NCI-H2171 (cell line): ENCODE results near the gene NCS1.

Experiments
- DNase-seq: peaks from one replicate; lab custom pipeline; 2025; lab: John Stamatoyannopoulos, UW

The NCS1 gene

DNA sequence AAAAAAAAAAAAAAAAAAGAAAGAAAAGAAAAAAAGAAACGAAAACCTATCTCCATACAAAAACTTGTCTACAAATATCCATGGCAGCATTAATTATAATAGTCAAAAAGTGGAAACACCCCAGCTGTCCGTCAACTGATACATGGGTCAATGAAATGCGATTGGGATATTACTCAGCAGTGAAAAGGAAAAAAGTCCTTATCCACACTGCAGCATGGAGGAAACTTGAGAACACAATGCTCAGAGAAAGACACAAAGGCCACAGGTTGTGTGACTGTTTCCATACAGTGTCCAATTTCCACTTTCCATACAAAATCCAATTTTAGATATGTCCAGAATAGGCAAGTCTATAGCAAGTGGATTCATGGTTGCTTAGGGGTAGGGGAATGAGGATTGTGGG, 24.3 kb upstream of the NCS1 start:
- no peak for DNase-seq

DNA sequence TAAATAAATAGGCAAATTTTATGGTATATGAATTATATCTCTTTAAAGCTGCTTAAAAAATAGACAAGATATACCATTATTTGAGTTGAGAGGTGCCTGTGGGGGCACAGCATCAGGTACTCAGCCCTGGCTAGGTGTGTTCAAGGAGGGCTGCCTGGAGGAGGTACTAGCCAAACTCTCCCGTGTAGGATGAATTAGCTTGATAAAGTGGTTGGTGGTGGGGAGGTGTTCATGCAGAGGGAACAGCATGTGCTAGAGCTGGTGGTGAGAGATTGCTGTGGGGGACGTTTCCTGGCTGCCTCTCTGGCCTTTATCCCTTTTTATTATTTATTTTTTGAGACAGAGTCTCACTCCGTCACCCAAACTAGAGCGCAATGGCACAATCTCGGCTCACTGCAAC, 23.2 kb upstream of the NCS1 start:
- no peak for DNase-seq

DNA sequence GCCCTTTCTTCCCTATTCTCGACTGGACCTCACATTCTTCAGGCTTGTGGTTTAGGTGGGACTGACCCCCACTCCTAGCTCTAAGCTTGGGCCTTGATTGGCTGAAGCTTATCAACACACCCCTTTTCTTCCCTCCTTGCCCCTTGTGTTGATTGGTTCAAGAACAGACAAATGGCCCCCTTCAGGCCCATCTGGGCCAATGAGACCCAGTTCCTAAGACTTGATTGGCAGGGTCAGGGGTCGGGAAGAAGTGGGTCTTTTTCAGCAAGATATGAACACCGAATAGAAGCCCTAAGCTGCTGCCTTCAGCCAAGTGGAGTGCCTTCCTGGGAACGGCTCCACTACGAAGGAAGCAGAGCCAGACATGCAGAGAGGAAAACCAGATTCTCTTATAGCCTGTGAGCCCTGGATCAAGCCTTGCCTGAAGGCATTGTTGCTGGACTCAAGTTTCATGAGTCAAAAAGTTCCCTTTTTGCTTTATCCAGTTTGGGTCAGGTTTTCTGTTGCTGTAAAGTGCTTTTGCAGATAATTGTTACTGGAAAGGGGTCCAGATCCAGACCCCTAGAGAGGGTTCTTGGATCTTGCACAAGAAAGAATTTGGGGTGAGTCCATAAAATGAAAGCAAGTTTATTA, 22.4 kb upstream of the NCS1 start:
- no peak for DNase-seq

- DNase-seq = no peak
Measured at GRCh38 chr9:130150779-130151382, 21.3 kb upstream of the NCS1 start.

DNA sequence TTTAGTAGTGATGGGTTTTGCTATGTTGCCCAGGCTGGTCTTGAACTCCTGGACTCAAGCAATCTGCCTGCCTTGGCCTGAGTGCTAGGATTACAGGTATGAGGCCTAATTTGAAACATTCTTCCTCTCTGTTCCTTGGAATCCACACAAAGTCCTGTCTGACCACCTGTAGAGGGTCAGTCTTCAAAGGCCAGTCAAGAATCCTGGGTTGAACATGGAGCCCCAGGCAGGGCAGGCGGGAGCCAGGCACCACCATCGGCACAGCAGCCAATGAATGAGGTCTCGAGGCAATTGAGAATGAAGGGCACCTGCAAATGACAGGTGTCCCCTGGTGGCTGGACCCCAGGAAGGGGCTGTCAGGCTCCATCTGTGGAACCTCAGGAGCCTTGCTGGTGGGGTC, 17.4 kb upstream of the NCS1 start:
- DNase-seq = no peak

DNA sequence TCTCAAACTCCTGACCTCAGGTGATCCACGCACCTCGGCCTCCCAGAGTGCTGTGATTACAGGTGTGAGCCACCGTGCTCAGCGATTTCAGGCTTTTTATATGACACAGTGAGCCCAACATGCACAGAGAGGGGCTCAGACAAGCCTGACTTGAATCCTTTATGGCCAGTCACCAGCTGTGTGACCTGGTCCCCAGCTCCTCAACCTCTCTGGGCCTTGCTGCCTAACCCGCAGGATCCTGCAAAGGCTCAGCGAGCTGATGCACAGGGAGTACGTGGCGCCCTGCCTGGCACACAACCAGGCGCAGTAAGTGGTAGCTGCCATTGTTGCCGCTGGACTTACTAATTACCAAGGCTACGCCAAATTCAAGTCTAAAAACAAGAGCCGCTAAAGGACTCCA, 16.6 kb upstream of the NCS1 start:
- no peak for DNase-seq

- no peak for DNase-seq
Measured at GRCh38 chr9:130156672-130157071, 15.5 kb upstream of the NCS1 start.

DNA sequence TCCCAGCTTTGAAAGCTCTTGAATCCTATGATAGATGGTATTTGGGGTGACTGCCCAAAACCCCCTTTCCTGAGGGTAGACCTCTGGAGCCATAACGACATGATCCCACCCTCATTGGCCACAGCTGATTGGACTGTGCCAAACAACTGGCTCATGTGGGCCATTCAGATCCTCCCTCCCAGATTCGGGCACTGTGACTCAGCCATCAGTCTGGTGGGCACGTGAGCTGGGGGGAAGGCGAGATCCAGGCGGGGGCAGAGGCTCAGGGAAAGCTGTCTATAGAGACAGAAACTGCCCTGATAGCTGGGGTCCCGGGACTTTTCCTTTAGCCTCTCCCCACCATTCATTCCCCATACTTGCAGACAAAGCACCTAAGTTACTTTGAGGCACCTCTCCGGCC, 15.1 kb upstream of the NCS1 start:
- no peak for DNase-seq

DNA sequence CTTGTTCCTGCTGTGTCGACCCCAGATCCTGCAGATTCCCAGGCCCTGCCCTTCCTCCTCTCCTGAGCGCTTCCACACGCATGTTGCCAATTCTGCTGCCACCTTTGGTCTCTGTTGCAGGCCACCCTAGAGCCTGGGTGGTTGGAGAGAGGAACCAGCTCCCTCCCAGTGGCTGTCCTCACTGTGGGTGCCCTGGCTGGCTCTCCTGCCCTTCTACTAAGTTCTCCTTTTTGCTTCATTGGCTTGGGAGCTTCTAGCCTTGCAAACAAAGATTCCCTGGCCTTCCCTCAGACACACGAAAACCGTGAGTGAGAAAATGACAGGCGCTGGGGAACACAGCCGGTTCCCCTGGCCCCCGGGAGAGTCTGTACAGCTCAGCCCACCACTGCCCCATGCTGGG, 14.2 kb upstream of the NCS1 start:
- no peak for DNase-seq

- DNase-seq = peak; percentile 58
Measured at GRCh38 chr9:130159057-130159456, 13.1 kb upstream of the NCS1 start.

GRCh38 chr9:130159915-130160670, 12.1 kb upstream of the NCS1 start:
- peak; percentile 92 for DNase-seq

DNA sequence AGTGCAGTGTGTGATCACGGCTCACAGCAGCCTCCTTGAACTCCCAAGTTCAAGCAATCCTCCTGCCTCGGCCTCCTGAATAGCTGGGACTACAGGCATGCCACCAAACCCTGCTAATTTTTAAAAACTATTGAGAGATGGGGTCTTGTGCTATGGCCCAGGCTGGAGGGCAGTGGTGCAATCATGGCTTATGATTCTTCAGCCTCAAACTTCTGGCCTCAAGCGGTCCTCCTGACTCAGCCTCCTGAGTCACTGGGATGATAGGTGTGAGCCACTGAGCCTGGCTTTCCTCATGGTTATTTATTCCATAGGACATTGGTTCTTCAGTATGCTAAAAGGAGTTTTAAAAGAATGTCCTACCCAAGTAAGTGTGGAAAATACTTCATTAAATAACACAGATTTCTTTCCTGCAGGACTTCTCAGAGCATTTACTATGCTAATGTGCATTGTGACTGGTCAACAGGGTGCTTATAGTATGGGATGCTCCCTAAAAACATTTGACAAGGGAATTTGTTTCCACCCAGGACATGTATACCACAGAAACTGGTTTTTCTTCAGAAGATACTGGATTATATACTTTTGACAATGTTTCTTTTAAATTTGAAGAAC, 11.2 kb upstream of the NCS1 start:
- no peak for DNase-seq

GRCh38 chr9:130165579-130165978, 6.6 kb upstream of the NCS1 start:
- DNase-seq = no peak

- no peak for DNase-seq
Measured at GRCh38 chr9:130166399-130166798, 5.8 kb upstream of the NCS1 start.

DNA sequence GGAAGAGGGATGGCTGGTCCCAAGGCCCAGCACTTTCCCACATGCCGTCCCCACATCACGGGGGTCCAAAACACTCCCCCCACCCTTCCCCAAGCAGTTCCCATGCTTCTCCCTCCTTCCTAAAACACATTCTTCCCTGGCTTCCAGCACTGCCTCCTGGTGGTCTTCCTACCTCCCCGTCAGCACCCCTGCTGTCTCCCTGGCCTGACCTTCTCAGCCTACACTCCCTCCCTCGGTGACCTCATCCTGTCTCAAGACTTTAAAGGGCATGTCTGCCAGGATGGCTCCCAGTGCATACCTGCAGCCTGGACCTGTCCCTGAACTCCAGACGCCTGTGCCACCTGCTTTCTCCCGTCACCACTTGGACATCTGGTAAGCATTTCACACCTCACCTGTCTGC, 4.3 kb upstream of the NCS1 start:
- peak; percentile 68 for DNase-seq

GRCh38 chr9:130171226-130172148, 717 bp upstream of the NCS1 start:
- DNase-seq = no peak

DNA sequence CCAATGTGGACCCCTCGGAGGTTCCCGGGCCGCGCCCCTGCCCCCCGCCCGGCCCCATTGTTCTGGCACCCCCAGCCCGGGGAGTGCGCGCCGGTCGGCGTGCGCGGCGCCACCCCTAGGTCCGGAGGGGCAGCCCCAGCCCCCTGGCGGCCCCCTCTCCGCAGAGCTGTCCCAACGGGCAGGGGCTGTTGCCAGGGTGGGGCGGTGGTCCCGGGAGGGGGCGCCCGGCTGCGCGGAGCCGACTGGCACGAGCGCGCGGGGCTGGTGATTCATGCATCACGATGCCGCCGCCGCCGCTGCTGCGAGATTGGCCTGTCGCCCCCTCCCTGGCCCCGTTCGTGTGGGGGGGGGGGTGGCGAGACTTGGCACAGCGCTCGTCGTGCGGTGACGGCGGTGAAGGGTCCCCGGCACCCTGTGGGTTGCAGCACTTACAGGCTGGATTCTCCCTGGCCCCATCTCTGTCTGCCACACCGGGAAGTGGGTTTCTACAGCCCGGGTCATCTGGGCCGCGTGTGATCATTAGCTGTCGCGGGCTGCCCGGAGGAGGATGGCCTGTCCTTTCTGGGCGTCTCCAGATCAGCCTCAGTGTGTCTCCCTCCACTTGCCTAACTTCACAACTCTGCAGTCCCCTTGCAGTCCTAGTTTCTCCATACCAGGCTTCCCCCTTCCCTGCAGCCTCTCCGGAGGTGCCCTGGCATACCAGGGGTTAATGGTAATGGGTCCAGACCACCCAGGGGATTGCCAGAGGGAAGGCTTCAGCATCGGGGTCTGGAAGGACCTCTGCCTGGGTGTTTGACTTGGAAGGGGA, 858 bp downstream of the NCS1 start:
- no peak for DNase-seq

DNA sequence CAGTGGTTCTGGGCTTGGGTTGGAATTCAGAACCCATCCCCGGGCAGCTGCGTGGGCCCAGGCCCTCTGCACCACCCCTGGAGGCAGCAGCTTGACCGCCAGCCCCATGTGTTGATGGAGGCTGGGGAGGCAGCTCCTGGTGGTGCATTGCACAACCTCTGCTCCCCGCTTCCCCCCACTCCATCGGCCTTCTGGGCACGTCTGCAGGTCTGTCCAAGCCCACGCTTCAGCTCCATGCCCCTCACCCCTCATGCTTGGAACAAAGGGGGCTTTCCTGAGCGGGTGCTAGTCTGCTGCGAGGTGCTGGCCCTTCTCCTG, 1.4 kb downstream of the NCS1 start:
- DNase-seq = no peak

GRCh38 chr9:130174025-130174424, 1.8 kb downstream of the NCS1 start:
- DNase-seq = no peak

GRCh38 chr9:130174920-130175321, 2.7 kb downstream of the NCS1 start:
- DNase-seq = no peak

DNA sequence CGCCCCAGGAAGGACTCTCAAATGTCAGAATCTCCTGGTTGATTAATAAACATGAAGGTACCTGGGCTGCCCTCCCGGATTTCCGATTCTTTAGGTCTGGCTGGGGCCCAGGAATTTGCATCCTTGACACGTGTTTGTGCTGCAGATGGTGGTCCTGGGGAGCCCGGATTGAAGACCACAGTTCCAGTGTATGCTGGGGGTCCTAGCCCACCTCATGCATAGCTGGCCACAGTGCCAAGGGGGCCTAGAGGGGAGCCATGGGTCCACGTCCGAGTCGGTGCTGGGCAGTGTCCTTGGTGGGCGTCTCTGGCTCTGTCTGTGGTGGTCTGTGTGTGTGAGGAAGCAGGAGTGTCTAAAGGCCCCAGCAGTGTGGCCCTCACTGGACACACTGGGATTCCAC, 3.2 kb downstream of the NCS1 start:
- no peak for DNase-seq
